GM13976 (cell line): ENCODE data around the gene MFSD12.
A peak's percentile ranks its signal among the peaks of the same experiment; 100 is the strongest.

Experiments
- DNase-seq: peaks from one replicate; pipeline ENCODE4 v3.0.0; 2012; ENCODE audit warnings: low spot score
- CTCF ChIP-seq: IDR thresholded peaks from 2 replicates; pipeline ENCODE4 v1.5.1; 2012; ENCODE audit warnings: borderline replicate concordance, mild to moderate bottlenecking; ENCODE audit not compliant: insufficient read depth; ENCODE audit errors: extremely low read depth, missing control alignments, control extremely low read depth
- in situ Hi-C: fragments of 300-500 bp; cut with MboI; formaldehyde crosslinking; loops from one replicate; pipeline ENCODE4 v1.12.0; 2022; ENCODE audit warnings: low sequenced_read_pairs, mixed read lengths, inconsistent platforms; ENCODE audit not compliant: unreplicated experiment

Gene MFSD12

GRCh38 chr19:3557461-3558248 is at the start of gene MFSD12:
Gene MFSD12 (minus strand): TSS chr19:3557586. CDS start chr19:3557403, 183 bp downstream.
- TF ChIP-seq CTCF = no peak
- in situ Hi-C loops = no loop called here

GRCh38 chr19:3606690-3607289 is 49.4 kb upstream of the MFSD12 start, which contains the start of gene TBXA2R:
Gene TBXA2R (minus strand): TSS chr19:3606875. CDS start chr19:3600634, 6,241 bp downstream.
- TF ChIP-seq CTCF = no peak
- in situ Hi-C loops = no loop called here
- peak; percentile 85 for DNase-seq

More at GRCh38 chr19:3557461-3558248, at the start of gene MFSD12:
- DNase-seq = peak; percentile 100

- no peak for DNase-seq
- in situ Hi-C loops = no loop called here
- TF ChIP-seq CTCF = no peak
These were observed 48.8 kb upstream of the MFSD12 start for GRCh38 chr19:3606174-3606689.

GRCh38 chr19:3605770-3606169 is 48.4 kb upstream of the MFSD12 start:
- DNase-seq = no peak
- in situ Hi-C loops = no loop called here
- no peak for TF ChIP-seq CTCF

- in situ Hi-C loops = no loop called here
- no peak for DNase-seq
- TF ChIP-seq CTCF = no peak
These were observed 48.0 kb upstream of the MFSD12 start for GRCh38 chr19:3605361-3605760.

GRCh38 chr19:3604987-3605343 is 47.6 kb upstream of the MFSD12 start:
- no peak for TF ChIP-seq CTCF
- in situ Hi-C loops = no loop called here
- DNase-seq = peak; percentile 82
